ENCODE results near the gene FSTL5.

The FSTL5 gene

DNA sequence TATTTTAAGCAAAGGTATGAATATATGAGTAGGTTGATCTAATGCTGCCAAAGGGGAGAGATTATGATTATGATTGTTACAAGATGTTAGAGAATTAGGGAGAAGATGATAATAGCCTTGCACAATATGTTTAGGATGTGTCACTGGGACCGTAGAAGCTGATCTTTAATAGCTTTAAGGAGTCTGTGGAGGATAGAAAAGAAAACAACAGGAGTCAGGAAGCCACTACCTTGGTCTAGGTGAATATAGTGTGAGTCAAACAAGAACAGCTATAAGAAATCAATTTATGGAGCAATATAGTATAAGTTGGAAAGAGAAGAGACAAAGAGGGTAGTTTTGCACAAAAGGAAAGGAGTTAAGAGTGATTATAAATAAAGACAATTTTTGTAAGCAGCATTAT, 232.7 kb downstream of the FSTL5 start:
- no peak for DNase-seq

DNA sequence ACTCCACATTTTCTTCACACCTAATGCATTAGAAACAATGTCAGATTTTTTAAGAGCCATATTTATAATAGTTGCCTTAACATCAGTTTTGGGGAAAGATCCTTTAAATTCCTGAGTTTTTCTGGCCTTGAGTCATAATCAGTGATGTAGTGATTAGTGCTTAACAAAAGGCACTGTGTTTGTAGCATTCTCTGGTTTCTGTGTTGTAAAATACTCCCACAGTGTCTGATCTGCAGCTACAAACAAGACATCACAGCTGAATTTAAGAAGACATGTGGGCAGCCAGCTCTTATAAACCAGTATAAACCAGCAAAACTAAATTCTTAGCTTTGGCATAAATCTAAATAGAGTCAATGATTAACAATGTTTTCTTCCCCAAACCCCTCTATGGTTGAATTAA, 233.8 kb downstream of the FSTL5 start:
- DNase-seq = no peak

GRCh38 chr4:161926033-161926828, 237.6 kb downstream of the FSTL5 start:
- no peak for DNase-seq

- DNase-seq = no peak
These were observed 243.3 kb downstream of the FSTL5 start for GRCh38 chr4:161920304-161921052.

DNA sequence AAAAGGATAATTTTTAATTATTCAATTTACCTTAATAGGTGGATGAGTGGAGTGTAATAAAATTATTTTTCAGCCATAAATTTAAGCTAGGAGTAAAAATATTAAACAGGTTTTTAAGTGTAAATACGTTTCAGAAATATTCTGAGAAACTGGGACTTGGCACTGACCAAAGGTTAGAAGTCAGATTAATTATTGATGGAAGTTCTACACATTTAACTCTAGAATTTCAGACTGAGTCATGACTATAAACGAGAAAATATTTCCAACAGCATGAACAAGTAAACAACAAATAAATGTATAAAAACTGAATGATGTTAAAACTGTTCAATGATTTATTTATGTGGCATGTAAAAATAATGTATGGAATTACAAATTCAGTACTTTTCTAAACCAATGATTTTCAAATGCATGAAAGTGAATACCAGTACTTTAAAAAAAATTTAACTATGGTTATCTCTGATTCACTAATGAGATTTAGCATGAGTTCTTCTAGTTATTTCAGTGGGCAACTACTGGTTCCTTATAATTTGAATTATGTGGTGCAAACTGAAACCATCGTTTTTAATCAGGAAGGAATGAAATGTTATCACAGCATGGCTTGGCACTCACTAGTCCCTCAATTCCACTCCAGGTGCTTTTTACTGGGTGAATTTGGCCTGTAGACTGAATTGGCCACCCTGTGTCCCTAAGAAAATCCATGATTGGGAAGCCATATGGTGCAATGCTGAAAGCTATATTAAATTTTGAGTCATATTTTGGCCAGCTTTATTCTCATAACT, 244.2 kb downstream of the FSTL5 start:
- no peak for DNase-seq

- no peak for DNase-seq
These were observed 247.8 kb downstream of the FSTL5 start for GRCh38 chr4:161916035-161916434.

DNA sequence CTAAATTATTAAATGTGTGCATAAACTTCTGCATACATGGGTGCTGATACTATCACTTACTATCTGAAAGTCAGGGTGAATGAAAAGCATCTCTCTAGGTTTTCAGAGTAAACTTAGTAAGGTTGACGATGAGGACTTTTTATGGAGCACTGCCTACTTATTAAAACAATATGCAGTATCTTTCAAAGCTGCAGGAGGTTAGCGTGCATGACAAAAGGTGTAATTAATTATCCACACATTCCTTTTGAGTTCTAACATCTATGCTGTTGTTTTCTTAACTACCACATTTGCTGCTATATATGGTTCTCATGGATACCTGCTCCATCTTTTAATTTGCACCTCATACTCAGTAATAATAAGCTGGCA, 256.2 kb downstream of the FSTL5 start:
- DNase-seq = no peak

DNA sequence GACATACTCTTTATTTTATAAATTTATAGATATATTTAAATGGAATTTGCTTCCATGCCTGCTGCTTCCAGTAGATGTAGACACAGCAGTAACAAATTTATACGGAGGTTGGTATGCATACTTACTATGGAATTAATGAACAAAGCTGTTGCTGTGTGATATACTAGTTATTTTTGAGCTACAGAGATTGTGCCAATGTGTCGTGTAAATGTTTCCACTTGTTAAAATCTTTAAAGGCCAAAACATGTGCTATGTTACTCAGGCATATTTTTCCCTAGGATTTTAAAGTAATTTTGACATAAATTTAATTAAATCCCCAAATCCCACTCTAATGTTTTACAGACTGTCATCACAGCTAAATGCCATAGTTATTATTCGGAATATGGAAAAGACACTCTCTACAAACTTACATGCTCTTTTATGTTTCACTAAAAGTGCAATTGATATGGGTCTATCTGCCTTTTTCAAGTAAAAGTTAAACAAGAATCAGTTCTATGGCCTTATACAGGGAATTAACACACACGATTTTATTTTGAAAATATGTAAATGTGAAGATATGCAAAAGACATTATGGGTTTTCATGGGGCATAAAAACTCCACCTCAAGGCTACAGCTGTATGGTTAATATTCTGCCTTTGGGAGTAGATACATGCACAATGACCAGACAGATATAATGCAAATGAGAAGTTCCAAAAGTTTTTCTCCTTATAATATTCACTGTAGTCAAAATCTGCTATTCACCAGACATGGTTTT, 256.8 kb downstream of the FSTL5 start:
- DNase-seq = no peak

GRCh38 chr4:161900110-161900509, 263.7 kb downstream of the FSTL5 start:
- DNase-seq = no peak

GRCh38 chr4:161894493-161895167, 269.2 kb downstream of the FSTL5 start:
- no peak for DNase-seq

DNA sequence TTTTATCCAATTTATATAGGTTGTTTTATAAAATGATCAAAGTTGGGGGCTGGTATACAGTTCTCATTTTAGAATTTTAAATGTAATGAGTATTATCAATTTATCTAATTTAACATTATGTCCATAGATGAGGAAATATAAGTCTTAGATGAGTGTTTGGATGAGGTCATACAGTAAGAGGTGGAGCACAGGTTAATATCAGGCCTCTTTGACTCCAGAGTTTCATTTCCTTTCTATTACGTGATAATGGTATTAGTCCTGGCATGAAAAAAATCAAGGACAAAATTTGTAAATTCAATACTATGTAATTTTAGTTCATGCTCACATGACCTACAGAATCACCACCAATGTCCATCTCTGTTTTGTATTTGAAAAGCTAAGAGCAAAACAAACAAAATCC, 269.8 kb downstream of the FSTL5 start:
- DNase-seq = no peak

GRCh38 chr4:161893566-161893965, 270.2 kb downstream of the FSTL5 start:
- DNase-seq = no peak

GRCh38 chr4:161892951-161893350, 270.8 kb downstream of the FSTL5 start:
- DNase-seq = no peak

- DNase-seq = no peak
These were observed 280.6 kb downstream of the FSTL5 start for GRCh38 chr4:161883157-161883556.

- DNase-seq = no peak
These were observed 282.4 kb downstream of the FSTL5 start for GRCh38 chr4:161881370-161881769.

- no peak for DNase-seq
These were observed 294.3 kb downstream of the FSTL5 start for GRCh38 chr4:161869511-161869910.

- DNase-seq = no peak
These were observed 307.0 kb downstream of the FSTL5 start for GRCh38 chr4:161856711-161857326.

DNA sequence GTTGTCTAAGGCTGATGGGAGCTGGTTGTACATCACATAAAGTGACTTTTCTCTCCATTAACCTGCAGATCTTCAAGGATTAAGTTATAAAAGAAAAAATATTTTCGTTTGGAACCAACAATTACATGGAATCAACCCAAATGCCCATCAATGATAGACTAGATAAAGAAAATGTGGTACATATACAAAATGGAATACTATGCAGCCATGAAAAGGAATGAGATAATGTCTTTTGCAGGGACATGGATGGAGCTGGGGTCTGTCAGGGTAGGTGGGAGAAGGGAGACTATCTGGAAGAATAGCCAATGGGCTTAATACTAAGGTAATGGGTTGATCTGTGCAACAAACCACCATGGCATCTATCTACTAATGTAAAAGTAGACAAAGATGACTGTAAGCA, 313.2 kb downstream of the FSTL5 start:
- no peak for DNase-seq

GRCh38 chr4:161841759-161842158, 322.0 kb downstream of the FSTL5 start:
- DNase-seq = no peak

DNA sequence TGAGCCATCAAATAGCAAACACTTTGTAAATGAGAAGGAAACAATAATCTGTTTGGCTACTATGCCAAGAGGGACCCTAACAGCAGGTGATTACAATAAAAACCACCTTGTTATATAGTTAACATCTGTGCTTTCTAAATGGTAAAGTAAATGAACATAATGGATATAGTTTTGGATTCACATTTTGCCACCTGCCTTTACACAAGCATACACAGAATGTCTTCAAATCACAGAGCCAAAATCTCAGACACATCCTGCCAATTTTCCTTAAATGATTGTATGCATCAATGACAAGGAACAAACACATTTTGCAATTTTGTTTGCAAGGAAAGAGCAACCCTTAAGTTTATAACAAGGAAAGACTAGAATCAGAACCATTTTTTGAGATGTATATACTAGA, 334.2 kb downstream of the FSTL5 start:
- no peak for DNase-seq

GRCh38 chr4:161828061-161828460, 335.7 kb downstream of the FSTL5 start:
- no peak for DNase-seq

DNA sequence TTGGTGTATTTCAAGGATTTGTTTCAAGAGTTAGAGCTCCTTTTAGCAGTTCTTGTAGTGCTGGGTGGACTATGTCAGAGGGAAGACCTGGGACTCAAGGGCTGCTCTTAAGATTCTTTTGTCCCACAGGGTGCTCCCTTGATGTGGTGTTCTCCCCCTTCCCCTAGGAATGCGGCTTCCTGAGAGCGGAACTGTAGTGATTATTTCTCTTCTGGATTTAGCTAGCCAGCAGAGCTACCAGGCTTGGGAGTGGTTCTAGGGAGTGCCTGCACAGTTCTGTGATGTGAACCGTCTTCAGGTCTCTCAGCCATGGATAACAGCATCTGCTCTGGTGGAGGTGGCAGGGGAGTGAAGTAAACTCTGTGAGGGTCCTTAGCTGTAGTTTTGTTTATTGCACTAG, 336.8 kb downstream of the FSTL5 start:
- DNase-seq = no peak
